Measurements from ENCODE around the gene KRT9.
"Not testable (repeated sequence)": the region's sequence is repeated elsewhere in the genome, so short reads cannot be mapped to it uniquely, and the experiment has no call there.

- TF ChIP-seq, protein P1, sequence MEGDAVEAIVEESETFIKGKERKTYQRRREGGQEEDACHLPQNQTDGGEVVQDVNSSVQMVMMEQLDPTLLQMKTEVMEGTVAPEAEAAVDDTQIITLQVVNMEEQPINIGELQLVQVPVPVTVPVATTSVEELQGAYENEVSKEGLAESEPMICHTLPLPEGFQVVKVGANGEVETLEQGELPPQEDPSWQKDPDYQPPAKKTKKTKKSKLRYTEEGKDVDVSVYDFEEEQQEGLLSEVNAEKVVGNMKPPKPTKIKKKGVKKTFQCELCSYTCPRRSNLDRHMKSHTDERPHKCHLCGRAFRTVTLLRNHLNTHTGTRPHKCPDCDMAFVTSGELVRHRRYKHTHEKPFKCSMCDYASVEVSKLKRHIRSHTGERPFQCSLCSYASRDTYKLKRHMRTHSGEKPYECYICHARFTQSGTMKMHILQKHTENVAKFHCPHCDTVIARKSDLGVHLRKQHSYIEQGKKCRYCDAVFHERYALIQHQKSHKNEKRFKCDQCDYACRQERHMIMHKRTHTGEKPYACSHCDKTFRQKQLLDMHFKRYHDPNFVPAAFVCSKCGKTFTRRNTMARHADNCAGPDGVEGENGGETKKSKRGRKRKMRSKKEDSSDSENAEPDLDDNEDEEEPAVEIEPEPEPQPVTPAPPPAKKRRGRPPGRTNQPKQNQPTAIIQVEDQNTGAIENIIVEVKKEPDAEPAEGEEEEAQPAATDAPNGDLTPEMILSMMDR (IDR thresholded peaks at IDR 0.05; ENCODE audit: low read length): not testable (repeated sequence)
- not testable (repeated sequence) for TF ChIP-seq EZH2 (IDR thresholded peaks at IDR 0.05; ENCODE audit: borderline replicate concordance, low read length)
These were observed 42.9 kb upstream of the KRT9 start for GRCh38 chr17:41614767-41615166.
